Limb (tissue), 2 donors: ENCODE measurements around the gene MYO1E.

ENCODE experiments used
- DNase-seq, 2 donors: peaks; one replicate each; pipeline ENCODE4 v3.0.0-alpha.2; 2016; ENCODE audit errors: extremely low spot score in 2 of 2

MYO1E gene

DNA sequence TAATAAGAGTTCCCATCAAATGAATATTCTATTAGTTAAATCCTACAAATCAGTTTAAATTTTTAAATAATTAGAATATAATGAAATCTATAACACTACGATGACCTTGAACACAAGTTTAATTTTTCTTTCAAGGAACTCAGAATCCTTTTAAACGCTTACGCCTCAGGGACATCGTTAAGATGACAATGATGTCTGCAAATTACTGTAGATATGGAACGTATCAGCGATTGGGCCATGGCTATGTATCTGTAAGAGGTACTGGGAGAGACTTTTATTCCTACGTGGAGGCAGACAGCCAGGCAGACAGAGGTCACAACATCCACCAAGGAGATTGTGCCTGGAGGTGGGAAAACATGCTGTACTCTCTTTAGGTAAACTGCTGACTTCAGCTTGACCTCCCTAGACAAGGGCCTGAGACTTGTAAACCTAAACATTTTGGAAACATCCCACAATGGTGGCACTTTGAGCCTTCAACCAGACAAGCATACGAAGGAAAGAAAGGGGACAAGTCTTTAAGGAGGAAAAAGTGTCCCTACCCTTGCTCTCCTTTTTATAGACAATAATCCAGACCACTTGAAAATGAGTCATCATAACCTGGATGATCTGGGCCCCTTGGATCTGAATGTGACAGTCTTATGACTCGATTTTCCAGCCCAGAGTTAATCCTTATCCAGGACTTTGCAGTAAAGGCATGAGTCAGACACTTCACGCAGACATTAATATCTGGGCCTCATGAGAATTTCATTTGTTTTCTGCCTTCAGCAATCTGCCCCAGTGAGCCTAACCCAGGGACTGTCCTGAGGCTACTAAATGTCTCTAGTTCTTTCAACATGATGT lies 172.8 kb downstream of the MYO1E start:
- no peak for DNase-seq

DNA sequence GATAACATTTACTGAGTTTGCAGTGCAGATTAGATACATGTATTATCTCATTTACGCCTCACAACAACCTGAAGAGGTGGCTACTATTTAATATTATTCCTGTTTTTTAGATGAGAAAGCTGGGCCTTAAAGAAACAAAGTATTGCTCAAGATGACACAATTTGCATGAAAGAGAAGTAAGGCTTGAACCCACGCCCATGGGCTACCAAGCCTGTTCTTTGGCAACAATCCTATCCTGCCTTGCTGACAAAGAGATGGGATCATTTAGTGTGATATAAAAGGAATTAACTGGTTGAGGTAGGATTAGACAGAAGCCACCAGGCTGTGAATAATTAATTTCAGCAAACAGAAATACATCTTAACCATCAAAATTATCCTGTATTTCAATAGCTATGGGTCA lies 175.2 kb downstream of the MYO1E start:
- no peak for DNase-seq

DNA sequence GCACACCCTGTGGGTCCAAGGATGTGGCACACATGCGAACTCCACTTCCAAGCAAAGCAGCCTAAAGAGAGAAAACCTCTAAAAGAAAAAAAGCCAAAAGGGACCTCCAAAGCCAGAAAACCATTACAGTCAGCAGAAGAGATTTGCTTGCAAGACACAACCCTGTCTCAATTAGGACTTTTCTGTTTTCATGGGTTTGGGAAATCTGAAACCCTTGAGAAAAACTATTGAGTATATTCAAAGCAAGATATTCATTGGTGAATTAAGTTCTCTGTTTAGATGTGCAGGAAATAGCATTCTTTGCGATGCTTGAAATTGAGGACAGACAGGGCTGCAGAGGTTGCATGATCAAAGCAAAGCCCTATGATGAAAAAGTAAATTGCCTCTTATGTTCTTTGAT lies 176.3 kb downstream of the MYO1E start:
- no peak for DNase-seq

DNA sequence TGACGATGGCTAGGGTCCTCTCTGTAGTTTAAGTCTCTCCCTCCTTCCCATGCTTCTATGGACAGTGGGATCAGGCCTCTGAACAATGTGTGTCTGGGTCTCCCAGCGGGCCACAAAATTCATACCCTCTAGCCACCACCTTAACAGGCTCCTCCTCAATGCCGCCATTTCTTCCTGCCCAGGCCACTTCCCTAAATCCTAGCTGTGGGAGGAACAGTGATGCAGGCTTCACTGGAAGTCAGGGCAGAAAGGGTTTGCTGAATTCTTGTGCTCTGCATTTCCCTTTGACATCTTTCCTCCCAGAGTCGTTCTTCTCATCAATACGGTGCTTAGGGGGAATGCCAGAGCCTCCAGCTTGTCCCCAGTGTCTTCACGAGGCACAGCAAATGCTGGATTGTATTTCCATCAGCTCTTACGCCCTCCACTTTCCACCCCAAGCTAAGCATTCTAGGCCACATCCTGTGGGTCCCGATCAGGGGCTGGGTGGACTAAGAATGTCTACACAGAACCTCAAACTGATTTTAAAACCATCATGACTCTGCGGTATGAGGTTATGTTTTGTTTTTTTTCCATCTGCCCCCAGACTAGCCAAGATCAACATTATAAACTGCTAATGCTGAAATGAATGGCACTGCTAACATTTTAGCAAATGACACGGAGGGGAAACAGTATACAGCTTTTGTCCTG lies 177.9 kb downstream of the MYO1E start:
- no peak for DNase-seq

DNA sequence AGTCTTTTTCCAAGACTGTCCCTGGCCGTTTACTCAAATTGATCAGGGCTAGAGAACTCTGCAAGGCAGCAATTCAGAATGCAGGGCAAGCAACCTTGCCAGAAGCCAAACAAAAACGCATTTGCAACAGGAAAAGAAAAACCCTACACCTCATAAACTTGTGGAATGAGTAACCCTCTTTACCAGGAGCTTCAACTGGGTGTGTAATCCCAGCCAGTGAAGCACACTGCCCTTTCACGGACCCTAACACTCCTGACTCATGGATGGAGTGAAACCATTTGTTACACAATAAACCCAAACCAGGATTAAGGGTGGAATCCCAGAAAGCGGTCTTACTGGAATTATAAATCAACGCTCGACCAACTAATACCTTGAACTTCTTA lies 180.8 kb downstream of the MYO1E start:
- DNase-seq, result no peak

DNA sequence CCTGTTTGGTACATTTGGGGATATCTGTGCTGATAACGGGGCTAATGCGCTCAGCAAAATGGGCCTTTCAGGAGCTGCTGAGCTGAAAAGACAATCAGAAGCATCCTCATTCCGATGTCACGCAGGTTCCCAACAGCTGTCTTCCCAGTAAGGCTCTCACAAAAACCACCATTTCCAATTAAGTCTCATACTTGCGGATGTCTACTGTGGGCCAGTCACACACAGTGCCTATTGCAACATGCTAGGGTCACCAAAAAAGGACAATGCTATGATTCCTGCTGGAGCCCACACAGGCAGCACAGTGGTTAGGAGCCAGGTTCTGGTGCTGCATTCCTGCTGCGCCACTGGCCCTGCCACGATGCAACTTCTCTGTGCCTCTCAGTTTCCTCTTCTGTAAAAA lies 182.4 kb downstream of the MYO1E start:
- DNase-seq, result no peak

DNA sequence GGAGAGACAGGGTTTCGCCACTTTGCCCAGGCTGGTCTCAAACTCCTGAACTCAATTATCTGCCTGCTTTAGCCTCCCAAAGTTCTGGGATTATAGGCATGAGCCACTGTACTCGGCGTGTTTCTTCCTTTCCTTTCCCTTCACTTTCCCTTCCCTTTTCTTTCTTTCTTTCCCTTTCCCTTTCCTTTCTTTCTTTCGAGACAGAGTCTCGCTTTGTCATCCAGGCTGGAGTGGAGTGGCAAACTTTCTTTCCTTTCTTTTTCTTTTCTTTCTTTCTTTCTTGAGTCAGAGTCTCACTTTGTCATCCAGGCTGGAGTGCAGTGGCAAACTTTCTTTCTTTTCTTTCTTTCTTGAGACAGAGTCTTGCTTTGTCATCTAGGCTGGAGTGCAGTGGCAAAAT lies 183.4 kb downstream of the MYO1E start:
- DNase-seq, result no peak

DNA sequence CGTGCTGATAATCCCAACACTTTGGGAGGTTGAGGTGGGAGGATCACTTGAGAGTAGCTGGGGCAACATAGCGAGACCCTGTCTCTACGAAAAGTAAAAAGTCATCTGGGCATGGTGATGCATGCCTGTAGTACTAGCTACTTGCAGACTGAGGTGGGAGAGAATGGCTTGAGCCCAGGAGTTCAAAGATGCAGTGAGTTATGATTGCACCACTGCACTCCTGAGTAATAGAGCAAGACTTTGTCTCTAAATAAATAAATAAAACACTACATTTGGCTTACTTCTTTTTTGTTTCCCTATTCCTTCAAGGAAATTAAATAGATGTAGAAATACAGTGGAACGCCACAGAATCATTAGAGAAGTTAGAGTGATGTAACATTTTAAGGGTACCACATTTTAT lies 186.2 kb downstream of the MYO1E start:
- DNase-seq, result no peak

DNA sequence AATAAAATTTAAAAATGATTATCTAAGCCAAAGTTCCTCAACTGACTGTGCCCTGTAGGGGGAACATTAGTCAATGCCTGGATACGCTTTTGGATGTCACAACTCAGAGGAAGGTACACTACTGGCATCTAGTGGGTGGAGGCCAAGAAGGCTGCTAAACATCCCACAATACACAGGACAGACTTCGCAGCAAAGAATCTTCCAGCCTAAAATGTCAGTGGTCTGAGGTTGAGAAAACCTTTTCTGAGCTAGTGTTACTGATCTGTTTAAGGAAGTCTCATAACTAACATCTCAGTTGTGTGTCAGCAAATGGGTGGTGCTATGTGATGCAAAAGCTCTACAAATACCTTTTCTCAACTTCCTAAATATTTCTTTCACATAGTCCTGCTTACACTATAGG lies 186.9 kb downstream of the MYO1E start:
- no peak for DNase-seq

DNA sequence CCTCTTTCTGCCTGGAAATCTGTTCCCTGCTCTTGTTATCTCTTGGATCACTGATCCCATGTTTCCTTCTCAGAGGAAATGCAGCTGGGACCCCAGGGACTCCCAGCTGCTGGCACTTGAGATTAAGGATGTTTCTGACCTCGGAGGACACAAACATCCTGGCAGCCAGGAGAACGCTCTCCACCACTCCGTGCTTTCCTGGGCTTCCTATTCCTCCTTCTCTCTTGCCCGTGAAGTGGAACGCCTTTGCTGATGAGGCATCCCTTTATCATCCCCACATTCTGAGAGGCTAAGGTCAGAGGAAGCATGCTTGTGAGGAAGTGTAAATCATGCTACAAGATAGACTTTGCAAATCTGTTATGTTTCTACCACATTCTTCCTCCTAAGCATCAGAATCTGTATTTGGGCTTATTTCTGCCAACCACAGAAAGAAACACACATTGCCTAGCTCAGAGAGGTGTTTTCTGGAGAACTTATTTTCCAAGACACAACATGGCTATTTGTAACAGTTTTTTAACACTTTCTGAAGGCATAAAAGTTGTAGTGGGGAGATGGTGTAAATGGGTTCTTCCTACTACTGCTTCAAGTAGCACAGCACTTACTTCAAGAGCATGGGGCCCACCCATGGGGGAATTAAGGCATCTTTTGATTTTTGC lies 191.6 kb downstream of the MYO1E start:
- no peak for DNase-seq

DNA sequence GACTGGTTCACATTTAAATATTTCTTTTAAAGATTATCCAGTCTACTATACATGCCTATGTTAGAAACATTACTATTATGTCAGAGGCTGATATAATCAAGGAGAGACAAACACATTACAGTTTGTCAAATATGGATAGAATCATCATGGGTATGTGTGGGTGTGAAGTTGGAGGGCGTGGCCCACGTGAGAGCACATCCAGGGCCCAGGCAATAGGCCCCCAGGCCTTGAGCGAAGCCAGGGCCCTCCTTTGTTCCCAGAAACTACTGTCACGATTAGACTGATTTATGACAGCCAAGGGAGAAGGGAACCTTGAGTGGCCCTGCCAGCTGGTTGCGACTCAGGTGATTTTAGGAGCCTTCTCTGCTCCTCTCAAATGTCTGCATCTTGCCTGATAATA lies 193.0 kb downstream of the MYO1E start:
- DNase-seq, result no peak

DNA sequence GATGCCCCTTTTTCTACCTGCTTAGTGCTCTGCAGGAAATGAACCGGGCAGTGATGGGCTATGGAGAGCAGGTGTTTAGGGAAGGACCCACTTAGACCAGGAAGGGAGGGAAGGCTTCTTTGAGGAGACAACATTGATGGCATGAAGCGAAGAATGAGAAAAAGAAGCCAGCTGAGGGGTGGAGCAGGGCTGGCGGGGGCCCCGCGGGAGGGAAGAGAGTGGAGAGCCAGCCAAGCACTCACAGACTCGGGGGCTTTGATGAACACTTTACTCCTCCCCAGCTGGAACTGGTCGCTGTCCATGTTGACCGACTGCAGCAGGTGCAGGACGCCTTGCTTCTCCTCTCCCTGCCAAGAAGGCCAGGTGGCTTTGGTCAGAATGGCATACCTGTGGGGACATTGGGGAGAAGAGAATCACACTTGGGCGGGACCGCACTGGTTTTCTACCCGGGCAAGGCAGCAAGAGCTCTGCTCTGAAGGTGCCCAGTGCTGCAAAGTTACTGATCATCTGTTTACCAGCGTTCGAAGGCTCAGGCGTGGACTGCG lies 194.4 kb downstream of the MYO1E start:
- no peak for DNase-seq

DNA sequence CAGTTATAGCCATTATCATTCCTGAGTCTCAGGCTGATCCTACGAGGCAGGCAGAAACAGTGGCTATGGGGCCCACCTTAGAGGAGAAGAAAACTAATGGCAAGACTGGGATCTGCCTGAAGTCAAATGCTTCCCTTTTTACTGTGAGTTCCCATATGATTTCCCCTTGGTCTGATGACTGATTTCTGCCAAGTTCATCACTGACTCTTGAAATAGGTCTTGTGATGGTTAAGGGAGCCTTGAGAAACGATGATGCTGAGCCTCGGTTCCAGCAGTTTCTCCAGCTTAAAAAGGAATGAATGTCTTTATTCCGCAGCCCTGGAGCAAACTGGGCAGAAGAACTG lies 195.4 kb downstream of the MYO1E start:
- no peak for DNase-seq

DNA sequence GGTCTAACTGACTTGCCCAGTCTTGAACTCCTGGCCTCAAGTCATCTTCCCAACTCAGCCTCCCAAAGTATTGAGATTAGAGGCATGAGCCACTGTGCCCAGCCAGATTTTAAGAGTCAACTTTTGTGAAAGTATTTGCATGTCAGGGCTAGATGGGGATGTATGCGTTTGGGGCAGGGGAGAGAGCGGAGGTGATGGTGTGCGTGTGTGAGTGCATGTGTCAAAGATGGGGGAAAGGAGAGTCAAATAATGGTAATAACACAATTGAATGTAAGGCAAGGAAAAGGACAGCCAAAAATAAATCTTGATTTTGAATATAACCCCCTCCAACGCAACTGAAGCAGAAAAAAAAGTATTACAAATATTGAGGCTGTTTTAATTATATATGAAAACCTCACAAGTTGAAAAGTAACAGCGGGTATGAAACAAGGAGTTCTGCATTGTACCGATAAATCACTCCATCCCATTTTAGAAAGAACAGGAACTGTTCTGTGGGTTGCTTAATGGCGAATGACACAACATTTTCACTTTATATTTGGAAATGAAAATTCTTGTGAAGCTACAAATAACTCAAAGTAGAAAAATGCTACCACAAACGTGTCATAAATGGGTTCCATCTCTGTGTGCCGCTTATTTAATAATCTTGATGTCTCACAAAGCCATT lies 195.9 kb downstream of the MYO1E start:
- no peak for DNase-seq

DNA sequence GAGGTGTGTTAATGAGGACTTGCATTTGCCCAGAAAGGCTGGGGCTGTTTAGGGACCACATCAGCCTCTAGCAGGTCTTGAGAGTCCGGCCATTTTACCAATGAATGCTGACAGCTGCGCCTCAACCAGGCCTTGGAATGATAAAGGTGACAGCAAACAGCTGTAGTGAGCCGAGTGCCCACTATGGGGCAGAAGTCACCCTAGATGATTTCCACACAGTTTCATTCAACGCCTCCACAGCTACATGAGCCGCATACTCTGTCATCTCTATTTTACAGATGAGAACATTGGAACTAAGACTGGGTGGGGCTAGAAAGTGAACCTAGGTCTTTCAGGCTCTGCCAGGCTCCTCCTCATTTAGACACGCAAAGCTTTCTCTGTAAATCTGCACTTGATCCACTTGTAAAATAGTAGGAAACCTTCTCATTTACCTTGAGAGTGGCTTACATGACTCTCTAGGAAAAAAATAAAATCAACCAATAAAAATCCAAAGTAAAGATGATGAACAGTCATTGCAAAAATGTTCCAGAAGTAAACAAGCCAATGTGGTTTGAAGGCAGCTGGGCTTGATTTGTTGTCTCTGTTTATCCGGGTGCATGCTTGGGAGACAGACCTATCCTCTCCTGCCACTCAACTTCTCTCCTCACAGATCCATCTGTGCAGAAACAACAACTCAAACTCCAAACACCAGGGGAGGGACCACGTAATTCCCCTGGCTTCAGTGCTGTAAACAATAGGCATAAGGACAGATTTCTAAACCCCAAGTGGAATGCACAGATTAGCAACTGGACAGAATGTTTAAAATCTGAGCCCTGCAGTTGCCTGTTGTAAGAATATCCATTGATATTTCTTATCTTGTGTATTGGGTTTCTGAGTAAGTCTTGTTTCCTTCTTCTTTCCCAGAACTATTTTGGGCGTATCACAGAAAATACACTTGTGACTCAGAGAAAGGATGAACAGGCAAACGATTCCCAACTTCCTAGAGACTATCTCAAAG lies 197.5 kb downstream of the MYO1E start:
- peak; percentile 59 to 72 for DNase-seq

DNA sequence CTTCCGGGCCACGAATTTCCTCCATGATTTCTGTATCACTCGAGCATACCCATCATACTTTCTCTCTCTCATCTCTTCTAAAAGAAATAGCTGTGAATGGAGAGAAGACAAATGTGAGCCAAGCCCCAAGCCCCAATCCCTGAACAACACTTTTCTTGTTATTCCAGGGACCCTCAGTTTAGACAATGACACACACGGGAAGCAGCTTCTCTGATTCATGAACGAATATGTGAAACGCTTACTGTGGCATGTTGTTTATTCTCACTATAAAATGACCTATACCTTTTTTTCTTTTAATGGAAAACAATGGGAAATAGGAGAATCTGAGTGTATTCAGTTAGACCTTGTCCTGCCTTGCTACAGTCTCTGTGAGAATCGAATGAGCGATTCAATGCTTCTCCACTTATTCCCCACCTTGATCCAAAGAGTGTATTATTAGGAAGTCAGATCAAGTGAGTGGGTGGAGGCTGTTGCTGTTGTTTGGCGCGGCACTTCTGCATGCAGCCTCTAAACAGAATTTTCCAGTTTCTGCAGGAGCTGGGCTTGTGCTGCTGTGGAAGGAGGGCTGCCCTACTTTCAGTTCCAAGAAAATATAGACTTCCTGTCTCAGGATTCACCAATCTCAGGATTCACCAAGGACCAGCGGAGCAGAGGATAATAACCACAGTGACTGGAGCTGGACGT lies 198.4 kb downstream of the MYO1E start:
- no peak for DNase-seq

DNA sequence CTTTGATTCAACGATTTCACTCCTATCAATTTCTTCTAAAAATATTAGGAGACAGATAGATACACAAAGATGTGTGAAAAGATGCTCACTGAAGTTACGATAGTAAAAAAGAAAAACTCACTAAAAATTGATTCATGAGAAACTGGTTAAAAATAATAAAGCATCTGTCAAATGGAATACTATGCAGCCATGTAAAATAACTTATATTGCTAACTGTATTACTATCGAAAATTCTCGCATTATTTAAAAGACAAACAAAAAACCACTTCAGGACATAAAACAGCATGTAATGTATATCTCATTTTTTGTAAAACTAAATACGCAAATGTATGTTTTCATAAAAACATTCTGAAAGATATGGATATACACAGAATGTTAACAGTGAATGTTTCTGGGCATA lies 199.5 kb downstream of the MYO1E start:
- no peak for DNase-seq

DNA sequence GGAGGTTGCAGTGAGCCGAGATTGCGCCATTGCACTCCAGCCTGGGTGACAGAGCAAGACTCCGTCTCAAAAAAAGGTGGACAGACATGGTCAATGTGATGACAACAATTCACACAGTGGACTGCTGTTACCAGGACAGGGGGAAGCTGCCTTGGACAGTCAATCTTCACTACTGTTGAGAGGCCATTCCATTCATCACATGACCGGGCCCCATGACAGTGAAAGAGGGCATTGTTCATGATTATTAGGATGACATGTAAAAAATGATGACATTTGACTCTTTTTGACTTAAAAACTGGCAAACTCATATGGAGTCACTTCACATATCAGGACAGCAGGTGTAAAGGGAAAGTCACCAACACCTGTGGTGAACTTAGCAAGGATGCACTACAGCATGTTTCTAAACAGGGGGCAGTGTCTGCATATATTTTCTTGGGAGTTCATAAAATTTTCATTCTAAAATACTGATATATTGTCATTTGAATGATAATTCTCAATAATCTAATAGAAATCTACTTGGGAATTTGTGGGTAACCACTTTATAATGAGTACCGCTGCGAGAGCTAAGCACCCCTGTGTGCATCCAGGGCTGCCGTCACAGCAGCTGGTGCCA lies 200.3 kb downstream of the MYO1E start:
- DNase-seq, result no peak

DNA sequence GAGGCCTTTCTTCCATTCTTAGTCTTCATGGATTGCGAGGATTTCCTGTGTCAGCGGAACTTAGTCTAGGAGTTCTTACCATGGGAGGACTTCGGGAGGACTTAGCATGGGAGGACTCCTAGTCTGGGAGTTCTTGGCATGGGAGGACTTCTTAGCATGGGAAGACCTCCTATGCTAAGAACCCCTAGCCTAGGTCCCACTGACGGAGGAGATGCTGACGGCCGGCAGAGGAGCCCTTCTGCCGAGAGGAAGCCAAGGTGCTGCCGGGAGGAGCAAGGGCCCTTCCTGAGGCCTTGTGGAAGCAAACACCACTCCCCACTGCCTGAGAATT lies 201.6 kb downstream of the MYO1E start:
- DNase-seq, result no peak
